OCI-LY1 (cell line): ENCODE data around the gene EML6.

Experiments used
- H2AFZ ChIP-seq: fragments of 200-600 bp; sonication (generic), shearing (Covaris generic); 2 replicates; pipeline ENCODE4 v1.6.0; 2014; ENCODE audit warnings: antibody characterized with exemption, mild to moderate bottlenecking, low read length
- H3F3A ChIP-seq: fragments of 200-600 bp; sonication (generic), shearing (Covaris generic); 2 replicates; pipeline ENCODE4 v1.6.0; 2014; ENCODE audit warnings: mild to moderate bottlenecking, antibody characterized with exemption, low read length, moderate library complexity; ENCODE audit not compliant: insufficient read depth
- H3K27ac ChIP-seq: fragments of 200-600 bp; sonication (generic); 2 replicates; pipeline ENCODE4 v1.5.1; 2014; ENCODE audit warnings: low read length, mixed run types, mild to moderate bottlenecking, low read depth; ENCODE audit not compliant: poor library complexity, severe bottlenecking
- H3K27me3 ChIP-seq: fragments of 200-600 bp; sonication (generic); 2 replicates; pipeline ENCODE4 v1.6.0; 2014; ENCODE audit warnings: antibody characterized with exemption, mild to moderate bottlenecking, low read length, moderate library complexity; ENCODE audit not compliant: insufficient read depth
- H3K36me3 ChIP-seq: fragments of 200-600 bp; sonication (generic); 2 replicates; pipeline ENCODE4 v1.6.1; 2014; ENCODE audit warnings: mild to moderate bottlenecking, antibody characterized with exemption, low read length, moderate library complexity, mixed read lengths; ENCODE audit not compliant: insufficient read depth
- H3K4me1 ChIP-seq: fragments of 200-600 bp; sonication (generic); 2 replicates; pipeline ENCODE4 v1.5.1; 2014; ENCODE audit warnings: mild to moderate bottlenecking, low read length, moderate library complexity; ENCODE audit not compliant: insufficient read depth, severe bottlenecking
- H3K4me2 ChIP-seq: fragments of 200-600 bp; sonication (generic), shearing (Covaris generic); 2 replicates; pipeline ENCODE4 v1.6.1; 2014; ENCODE audit warnings: low read length
- H3K4me3 ChIP-seq: fragments of 200-600 bp; sonication (generic); 2 replicates; pipeline ENCODE4 v1.5.1; 2014; ENCODE audit warnings: low read length, low read depth, mild to moderate bottlenecking, mixed read lengths; ENCODE audit not compliant: poor library complexity, severe bottlenecking
- H3K79me2 ChIP-seq: fragments of 200-600 bp; shearing (Covaris generic); 2 replicates; pipeline ENCODE4 v1.6.1; 2016; ENCODE audit warnings: mixed run types, low read length, mixed read lengths; ENCODE audit not compliant: insufficient read depth
- H3K9ac ChIP-seq: fragments of 200-600 bp; sonication (generic), shearing (Covaris generic); 2 replicates; pipeline ENCODE4 v1.6.1; 2014; ENCODE audit warnings: mild to moderate bottlenecking, low read length, mixed read lengths
- H3K9me2 ChIP-seq: fragments of 200-600 bp; sonication (generic), shearing (Covaris generic); 2 replicates; pipeline ENCODE4 v1.6.1; 2014; ENCODE audit warnings: low read depth, mild to moderate bottlenecking, low read length, mixed read lengths
- H3K9me3 ChIP-seq: fragments of 200-600 bp; shearing (Covaris generic); 2 replicates; pipeline ENCODE4 v1.6.1; 2014; ENCODE audit warnings: low read length, mixed read lengths
- H4K20me1 ChIP-seq: fragments of 200-600 bp; sonication (generic), shearing (Covaris generic); 2 replicates; pipeline ENCODE4 v1.6.0; 2016; ENCODE audit warnings: mild to moderate bottlenecking, low read length; ENCODE audit not compliant: insufficient read depth
- EZH2 ChIP-seq: fragments of 200-600 bp; sonication (generic), shearing (Covaris generic); IDR thresholded peaks from 2 replicates; pipeline ENCODE4 v1.8.0; 2017; ENCODE audit warnings: borderline replicate concordance, mixed run types, mild to moderate bottlenecking, antibody characterized with exemption, low read length, moderate library complexity, mixed read lengths
- TF ChIP-seq, protein P1 (sequence below): fragments of 200-600 bp; sonication (generic), shearing (Covaris generic); IDR thresholded peaks from 2 replicates; pipeline ENCODE4 v1.5.1; 2017; ENCODE audit warnings: mild to moderate bottlenecking, antibody characterized with exemption, low read length, moderate library complexity, mixed read lengths

Gene EML6

GRCh38 chr2:54977149-54977548, 253.7 kb downstream of the EML6 start:
- H3K4me3 ChIP-seq = no peak overlapping the region
- peak overlapping the region; percentile 39 for H3K27ac ChIP-seq
- H3K4me1 ChIP-seq = peaks cover 20% of the 10 kb centered on the region

GRCh38 chr2:54979321-54980044, 256.0 kb downstream of the EML6 start:
- H3K4me1 ChIP-seq = peaks cover 20% of the 10 kb centered on the region
- no peak overlapping the region for H3K4me2 ChIP-seq
- TF ChIP-seq EZH2 = no peak
- TF ChIP-seq, protein P1, sequence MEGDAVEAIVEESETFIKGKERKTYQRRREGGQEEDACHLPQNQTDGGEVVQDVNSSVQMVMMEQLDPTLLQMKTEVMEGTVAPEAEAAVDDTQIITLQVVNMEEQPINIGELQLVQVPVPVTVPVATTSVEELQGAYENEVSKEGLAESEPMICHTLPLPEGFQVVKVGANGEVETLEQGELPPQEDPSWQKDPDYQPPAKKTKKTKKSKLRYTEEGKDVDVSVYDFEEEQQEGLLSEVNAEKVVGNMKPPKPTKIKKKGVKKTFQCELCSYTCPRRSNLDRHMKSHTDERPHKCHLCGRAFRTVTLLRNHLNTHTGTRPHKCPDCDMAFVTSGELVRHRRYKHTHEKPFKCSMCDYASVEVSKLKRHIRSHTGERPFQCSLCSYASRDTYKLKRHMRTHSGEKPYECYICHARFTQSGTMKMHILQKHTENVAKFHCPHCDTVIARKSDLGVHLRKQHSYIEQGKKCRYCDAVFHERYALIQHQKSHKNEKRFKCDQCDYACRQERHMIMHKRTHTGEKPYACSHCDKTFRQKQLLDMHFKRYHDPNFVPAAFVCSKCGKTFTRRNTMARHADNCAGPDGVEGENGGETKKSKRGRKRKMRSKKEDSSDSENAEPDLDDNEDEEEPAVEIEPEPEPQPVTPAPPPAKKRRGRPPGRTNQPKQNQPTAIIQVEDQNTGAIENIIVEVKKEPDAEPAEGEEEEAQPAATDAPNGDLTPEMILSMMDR = no peak
- H3K27me3 ChIP-seq = no peaks in the 10 kb centered on the region
- no peak overlapping the region for H2AFZ ChIP-seq
- no peak overlapping the region for H3K4me3 ChIP-seq
- H3K9me2 ChIP-seq = no peaks in the 10 kb centered on the region
- H3K9ac ChIP-seq = no peak overlapping the region
- H4K20me1 ChIP-seq = no peaks in the 10 kb centered on the region
- no peaks in the 10 kb centered on the region for H3K79me2 ChIP-seq
- H3K36me3 ChIP-seq = peaks cover 34% of the 10 kb centered on the region
- no peaks in the 10 kb centered on the region for H3F3A ChIP-seq
- no peaks in the 10 kb centered on the region for H3K9me3 ChIP-seq
- H3K27ac ChIP-seq = no peak overlapping the region

More at GRCh38 chr2:54977149-54977548, 253.7 kb downstream of the EML6 start:
- Histone ChIP-seq H3K27me3 (no peaks in the 10 kb centered on the region), H2AFZ (no peak overlapping the region), H3F3A (no peaks in the 10 kb centered on the region), H3K9me2 (no peaks in the 10 kb centered on the region), H4K20me1 (no peaks in the 10 kb centered on the region), H3K9me3 (no peaks in the 10 kb centered on the region), H3K4me2 (no peak overlapping the region), H3K79me2 (no peaks in the 10 kb centered on the region), H3K36me3 (peaks cover 38% of the 10 kb centered on the region), H3K9ac (no peak overlapping the region)
- TF ChIP-seq EZH2 = no peak
- TF ChIP-seq, protein P1 = no peak

GRCh38 chr2:54981385-54981784, 257.9 kb downstream of the EML6 start:
- no peak overlapping the region for H3K9ac ChIP-seq
- H3K4me3 ChIP-seq = no peak overlapping the region
- no peaks in the 10 kb centered on the region for H3K9me3 ChIP-seq
- no peak overlapping the region for H3K27ac ChIP-seq
- no peaks in the 10 kb centered on the region for H3K27me3 ChIP-seq
- H3K4me1 ChIP-seq = peaks cover 20% of the 10 kb centered on the region
- H3K9me2 ChIP-seq = no peaks in the 10 kb centered on the region
- H3K79me2 ChIP-seq = no peaks in the 10 kb centered on the region
- no peak overlapping the region for H2AFZ ChIP-seq
- no peaks in the 10 kb centered on the region for H3F3A ChIP-seq
- no peak overlapping the region for H3K4me2 ChIP-seq
- H4K20me1 ChIP-seq = no peaks in the 10 kb centered on the region
- H3K36me3 ChIP-seq = peaks cover 44% of the 10 kb centered on the region
- TF ChIP-seq, protein P1 = no peak
- TF ChIP-seq EZH2 = no peak
